HG03066 (cell line): ENCODE measurements around the gene ITPRIPL1.
A peak's percentile ranks its signal among the peaks of the same experiment; 100 is the strongest.
"Not testable (repeated sequence)": the region's sequence is repeated elsewhere in the genome, so short reads cannot be mapped to it uniquely, and the experiment has no call there.

Source experiments
- ATAC-seq: cut with Tn5 transposase; IDR thresholded peaks from one replicate; pipeline ENCODE4 v1.9.1; 2021; ENCODE audit warnings: low read depth; ENCODE audit not compliant: unreplicated experiment

Gene ITPRIPL1, protein sequence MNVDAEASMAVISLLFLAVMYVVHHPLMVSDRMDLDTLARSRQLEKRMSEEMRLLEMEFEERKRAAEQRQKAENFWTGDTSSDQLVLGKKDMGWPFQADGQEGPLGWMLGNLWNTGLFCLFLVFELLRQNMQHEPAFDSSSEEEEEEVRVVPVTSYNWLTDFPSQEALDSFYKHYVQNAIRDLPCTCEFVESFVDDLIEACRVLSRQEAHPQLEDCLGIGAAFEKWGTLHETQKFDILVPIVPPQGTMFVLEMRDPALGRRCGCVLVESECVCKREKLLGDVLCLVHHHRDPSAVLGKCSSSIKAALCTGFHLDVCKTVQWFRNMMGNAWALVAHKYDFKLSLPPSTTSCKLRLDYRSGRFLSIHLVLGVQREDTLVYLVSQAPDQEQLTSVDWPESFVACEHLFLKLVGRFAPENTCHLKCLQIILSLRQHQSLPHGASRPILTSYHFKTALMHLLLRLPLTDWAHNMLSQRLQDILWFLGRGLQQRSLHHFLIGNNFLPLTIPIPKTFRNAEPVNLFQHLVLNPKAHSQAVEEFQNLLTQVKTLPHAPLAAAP

DNA sequence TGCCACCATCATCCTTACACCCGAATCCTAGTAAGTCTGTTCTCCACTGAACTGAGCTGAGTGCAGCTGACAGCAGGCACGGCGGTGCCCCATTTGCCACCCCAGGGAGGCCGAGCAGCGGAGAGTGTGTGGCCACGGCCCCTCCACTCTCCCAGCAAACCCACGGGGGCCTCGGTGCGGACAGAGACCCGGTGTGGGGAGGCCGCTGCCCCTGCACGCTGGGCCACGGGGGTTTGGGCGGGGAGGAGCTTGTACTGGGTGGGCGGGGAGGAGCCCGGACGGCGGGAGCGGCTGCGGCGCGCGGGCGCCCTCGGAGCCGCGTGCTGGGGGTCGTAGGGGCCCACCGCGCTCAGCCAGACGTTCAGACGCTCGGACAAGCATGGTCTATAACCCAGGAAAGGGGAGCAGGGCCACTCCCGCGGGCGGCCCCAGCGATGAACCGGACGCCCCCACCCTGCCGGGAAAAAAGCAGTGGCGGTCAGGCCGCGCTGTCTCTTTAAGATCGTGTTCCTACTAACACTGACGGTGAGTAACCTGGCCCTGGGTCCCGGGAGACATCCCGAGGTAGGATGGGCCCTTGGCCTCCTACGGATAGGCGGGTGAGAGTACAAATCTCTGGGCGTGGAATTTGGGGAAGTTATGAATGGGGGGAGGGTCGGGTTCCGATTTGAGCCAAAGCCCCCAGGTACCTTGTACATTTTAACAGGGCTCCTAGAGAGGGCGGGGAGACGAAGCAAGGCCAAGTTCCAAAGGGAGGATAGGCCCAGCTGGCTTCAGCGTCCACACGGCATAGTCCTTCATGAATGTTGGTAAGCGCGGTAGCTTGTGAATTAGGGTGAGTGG lies at the start of gene ITPRIPL1:
ITPRIPL1 (plus strand) TSS at position 277 of the 843 bp plus-strand sequence; CDS start at position 800, 523 bp downstream.
- ATAC-seq = no peak

DNA sequence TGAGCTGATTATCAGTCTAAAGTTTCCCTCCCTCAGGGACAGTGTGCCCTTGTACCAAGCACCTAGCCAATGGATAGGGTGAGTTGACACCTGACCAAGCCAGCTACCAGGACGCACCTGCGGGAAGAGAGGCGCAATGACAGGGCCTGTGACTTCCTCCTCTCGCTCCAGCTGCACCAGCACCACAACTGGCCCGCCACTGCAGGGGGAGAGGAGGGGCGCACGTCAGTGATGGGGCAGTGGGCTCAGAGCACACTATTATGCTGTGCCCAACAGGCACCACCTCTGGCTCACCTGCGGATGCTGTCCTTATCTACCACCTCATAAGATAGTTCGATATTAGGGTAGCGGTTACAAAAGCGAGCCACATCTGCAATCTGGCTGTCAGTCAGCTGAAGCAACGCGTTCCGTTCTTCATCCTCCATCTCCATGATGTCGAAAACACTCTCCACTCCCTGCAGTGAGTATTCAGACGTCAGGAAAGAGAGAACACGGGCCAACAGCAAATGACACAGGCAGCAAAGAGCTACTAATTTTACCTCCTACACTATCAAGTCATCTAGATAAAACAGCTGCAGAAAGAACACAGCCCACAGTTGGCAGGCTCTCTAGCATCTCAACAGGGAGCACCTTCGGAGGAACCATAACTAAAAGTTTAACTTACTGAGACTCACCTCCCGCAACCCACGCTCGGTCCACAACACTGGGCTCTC lies 48.2 kb upstream of the ITPRIPL1 start:
- no peak for ATAC-seq

DNA sequence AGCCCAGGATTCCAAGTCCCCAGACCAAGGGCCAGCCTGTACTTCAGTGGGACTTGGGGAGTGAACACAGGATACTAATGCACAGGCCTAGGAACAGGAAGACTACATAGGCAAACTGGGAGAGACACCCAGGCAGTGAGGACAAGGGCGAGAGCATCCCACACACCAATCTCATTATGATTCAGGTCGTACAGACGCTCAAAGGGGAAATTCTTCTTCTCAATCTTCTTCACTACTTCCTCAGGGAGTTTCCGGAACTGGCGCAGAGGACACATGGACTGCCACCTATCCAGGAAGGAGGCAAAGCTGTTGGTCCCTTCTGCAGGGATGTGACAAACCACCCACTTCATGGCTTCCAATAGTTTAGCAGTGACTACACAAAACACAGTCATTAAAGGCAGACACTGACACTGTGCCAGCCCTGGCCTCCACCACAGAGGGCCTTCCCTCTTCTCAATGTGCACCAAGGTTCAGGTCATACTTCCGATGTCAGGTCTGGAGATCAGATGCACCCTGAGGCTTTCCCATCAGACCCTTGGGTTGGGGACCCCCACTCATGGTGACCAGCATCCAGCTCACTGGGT lies 37.8 kb upstream of the ITPRIPL1 start:
- no peak for ATAC-seq

DNA sequence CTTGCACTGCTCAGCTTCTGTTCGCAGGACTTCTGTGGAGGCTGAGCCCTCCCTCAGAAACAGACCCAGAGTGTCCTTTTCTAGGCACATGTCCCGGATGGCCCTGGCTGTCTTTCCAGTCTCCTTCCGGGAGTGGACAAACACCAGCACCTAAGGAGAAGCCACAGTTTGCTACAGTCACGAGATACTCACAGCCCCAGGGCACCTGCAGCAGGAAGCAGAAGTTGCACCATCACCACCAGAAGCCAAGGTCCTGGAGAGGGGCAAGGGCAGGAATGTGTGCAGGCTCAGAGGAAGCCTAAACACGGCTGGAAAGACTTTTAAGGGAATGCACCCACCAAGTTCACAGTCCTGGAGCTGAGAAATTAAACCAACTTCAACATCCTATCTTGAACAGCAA lies 33.4 kb upstream of the ITPRIPL1 start:
- ATAC-seq = no peak

DNA sequence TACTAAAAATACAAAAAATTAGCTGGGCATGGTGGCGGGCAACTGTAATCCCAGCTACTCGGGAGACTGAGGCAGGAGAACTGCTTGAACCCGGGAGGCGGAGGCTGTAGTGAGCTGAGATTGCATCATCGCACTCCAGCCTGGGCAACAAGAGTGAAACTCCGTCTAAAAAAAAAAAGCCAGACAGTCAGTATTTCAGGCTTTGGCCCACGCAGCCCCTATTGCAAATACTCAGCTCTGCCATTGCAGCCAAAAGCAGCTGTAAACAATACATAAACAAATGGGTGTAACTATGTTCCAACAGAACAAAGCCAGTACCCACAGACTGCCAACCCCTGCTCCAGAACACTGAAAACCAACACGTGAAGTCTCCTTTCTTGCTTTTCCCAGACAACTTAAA lies 30.8 kb upstream of the ITPRIPL1 start:
- ATAC-seq = not testable (repeated sequence)

DNA sequence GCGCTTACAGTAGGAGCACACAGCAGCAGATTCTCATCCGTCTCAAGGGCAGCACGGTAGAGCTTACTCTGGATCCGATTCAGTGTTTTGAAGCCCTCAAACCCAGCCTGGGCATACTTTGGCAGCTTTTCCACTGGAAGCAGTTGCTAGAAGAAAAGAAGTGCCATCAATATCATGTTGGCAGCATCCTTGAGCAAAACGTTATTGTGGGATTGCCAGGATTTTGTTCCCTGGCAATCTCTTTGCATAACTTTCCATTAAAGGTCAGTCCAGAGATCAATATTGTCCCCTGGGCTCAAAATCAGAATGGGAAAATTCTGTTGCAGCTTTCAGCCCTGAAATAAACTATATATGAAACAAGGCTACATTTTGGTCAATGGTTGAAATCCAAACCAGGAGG lies 28.2 kb upstream of the ITPRIPL1 start:
- ATAC-seq = no peak

DNA sequence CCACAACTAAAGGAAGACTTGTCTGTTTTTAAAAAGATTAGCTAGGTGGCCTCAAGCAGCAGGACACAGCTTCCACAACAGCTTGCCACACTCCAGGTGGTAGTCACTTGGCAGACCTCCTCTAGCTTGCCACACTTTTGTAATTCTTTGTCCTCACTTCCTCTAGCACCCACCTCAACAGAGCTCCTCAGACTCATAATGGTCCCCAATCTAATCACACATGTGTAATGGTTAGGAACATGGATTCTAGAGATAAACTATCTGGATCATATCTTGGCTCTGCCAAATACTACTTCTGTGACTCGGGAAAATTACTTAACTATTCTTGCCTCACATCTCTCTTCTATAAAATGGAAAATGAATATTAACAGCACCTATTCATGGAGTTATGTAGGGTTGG lies 23.3 kb upstream of the ITPRIPL1 start:
- no peak for ATAC-seq

DNA sequence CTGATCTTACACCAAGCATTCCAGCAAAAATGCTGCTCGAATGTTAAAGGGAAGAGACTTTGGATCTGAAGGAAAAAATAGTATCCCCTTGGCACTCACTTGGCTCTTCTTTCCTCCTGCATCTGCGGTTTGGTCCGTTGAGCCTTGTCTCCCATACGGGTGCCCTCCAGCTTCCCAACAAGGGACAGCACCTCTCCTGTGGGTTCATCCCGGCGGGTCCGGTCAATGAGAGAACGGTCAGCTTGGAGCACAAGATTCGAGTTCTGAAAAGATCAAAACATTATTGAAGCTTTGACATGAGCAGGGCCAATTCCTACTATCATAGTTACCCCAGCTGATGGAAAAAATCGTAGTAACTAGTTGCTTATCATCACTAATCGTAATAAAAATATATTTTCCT lies 20.5 kb upstream of the ITPRIPL1 start:
- no peak for ATAC-seq

DNA sequence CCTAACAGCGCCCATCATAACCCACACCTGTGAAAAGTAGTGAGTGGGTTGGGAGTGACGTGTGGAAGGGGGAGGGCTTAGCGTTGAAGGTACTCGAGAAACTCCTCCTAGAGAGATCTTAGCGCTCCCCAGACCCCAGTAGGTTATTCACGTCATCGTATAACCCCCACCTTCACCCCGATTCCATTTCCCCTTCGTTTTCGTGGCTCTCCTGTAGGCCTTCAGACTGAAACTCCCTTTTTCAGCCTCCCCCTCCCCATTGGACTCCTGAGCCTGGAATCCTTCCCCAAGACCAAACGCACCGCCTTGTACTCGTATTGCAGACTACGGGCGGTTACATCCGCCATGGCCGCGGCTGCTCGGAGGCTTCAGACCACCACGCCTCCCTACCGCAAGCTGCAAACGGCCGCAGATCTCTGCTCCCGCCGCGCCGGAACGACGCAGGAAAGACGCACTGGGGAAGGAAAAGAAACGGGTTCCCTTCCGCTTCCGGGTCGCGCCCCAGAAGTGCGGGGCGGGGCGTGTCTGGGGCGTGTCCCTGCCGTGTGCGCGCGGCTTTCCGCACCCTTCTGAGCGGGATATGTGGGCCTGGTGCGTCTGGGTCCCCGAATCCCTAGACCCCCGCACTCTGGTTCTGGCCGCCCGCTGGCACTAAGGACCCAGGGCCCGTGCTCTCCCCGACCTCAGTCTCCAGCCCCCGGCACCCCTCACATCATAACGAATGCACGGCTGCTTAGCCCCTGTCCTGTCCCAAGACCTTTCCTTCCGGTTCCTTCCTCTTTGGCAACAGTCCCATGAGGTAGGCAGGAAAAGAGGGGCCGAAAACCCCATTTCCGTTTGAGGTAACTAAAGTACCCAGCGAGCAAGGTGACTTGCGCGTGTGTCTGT lies 19.8 kb upstream of the ITPRIPL1 start, which contains the start of gene SNRNP200:
SNRNP200 (minus strand) TSS at position 456 of the 888 bp plus-strand sequence; CDS start at position 347, 109 bp downstream.
- peak; percentile 87 for ATAC-seq

DNA sequence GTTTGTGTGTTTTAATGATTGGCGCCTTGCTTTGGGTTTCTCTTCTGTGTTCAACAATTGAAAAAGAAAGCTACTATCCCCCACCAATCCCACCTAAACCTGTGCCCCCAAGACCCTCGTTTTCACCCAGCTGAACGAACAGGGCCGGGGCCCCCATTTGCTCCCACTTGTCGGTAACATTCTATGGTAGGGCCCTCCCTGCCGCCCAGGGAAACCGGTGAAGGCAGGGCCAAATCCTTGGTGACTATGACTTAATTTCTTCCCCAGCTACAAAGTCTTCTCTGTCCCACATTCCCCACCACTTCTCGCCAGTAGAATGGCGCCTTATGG lies 19.2 kb upstream of the ITPRIPL1 start:
- ATAC-seq = no peak

DNA sequence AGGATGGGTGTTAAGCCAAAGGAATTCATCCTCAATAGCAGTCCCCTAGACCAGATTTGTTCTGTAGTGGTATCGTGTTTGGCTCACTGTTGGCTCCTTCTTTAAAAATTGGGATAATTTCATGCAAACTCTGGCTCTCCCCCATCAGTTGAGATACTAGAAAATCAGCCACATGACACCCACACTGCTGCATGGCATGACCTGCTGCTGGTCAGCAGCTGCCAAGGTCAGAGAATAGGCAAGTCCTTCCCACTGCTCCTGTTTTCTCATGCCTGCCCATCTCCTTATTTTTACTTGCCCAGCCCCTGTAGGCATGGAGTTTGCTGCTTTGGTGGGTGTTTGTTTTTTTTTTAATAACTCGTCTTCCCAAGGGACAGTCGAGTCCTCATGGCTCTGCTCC lies 18.7 kb upstream of the ITPRIPL1 start:
- no peak for ATAC-seq

DNA sequence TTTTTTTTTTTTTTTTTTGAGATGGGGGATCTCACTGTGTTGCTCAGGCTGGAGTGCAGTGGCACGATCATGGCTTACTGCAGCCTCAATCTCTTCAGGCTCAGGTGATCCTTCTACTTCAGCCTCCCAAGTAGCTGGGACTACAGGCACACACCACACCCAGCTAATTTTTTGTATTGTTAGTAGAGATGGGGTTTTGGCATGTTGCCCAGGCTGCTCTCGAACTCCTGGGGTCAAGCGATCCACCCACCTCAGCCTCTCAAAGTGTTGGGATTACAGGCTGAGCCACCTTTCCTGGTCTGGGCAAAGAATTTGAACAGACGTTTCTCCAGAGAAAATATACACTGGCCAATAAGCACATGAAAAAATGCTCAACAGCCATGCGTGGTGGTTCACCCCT lies 16.9 kb upstream of the ITPRIPL1 start:
- no peak for ATAC-seq

DNA sequence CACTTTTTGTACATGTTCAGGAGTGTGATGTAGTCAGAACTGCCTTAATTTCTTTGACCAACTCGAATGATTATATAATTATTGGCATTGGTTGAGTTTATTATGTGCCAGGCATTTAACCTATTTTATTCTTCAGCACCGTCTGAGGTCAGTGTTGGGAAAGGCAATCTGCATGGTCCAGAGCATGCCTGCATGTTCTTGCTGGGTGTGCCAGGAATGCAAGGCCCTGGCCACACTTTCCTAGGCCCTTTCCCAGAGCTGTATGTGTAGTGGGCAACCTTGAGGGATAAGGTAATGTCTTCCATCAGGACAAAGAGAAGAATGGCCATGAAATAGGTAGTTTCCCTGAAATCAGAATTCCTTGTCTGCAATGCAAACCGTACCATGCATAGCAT lies 10.1 kb upstream of the ITPRIPL1 start:
- ATAC-seq = no peak

DNA sequence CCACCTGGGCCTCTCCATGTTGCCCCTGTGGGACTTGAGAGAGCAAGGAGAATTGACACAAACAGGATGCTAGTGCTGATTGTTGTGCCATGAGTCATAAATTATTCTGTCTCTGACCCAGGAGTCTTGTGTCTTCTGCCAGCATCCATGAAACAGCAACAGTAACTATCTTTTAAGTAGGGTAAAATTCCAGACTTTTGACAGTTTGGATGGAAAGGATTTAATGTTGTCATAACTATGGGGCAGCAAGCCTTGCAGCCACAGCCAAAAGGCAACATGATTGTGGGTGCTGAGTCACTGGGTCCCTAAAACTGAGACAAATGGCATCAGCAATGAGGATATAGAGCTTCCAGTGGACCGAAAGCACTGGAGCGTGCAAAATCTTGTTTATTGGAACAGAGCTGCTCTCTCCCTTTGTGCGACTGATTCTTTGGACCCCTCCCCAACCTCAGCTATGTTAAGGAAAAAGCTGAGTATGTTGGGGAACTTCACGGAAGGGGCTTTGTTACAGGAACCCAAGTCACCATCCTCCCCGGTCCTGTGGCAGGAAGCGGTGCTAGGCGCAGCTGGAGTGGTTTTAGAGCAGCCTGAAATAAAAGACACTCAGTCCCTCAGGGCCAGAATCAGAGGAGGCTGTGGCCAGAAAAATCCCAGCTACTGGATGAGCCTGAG lies 9.6 kb upstream of the ITPRIPL1 start:
- no peak for ATAC-seq

DNA sequence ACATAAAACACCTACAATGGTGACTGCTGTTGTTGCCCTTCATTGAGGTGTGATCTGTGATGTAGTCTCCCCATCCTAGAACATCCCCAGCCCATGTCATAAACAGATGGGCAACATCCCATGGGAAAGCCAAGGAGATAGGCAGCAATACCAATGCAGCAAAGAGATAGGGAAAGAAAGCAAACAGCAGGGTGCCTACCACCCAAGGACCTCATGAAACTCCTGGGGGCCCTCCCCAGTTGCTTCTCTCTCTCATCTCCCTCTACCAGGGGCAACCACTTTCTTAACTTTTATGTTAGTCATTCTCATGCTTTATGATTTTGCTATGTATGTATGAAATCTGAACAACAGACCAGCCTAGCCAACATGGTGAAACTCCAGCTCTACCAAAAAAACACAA lies 8.1 kb upstream of the ITPRIPL1 start:
- no peak for ATAC-seq

DNA sequence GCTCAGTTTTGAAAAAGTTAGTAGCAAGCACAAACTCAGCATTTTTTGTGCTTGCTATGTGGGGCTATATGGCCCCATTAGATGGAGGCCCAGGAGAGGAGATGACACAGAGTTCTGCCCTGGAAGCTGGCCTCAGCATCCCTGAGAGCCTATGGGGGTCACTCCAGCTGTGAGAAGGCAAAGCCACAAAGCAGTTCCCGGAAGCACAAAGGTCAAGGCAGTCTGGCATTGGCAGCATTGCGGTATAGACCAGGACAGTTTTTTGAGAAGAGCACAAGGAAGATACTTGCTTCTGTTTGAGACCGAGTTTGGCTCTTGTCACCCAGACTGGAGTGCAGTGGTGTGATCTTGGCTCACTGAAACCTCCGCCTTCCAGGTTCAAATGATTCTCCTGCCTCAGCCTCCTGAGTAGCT lies 7.5 kb upstream of the ITPRIPL1 start:
- ATAC-seq = no peak

DNA sequence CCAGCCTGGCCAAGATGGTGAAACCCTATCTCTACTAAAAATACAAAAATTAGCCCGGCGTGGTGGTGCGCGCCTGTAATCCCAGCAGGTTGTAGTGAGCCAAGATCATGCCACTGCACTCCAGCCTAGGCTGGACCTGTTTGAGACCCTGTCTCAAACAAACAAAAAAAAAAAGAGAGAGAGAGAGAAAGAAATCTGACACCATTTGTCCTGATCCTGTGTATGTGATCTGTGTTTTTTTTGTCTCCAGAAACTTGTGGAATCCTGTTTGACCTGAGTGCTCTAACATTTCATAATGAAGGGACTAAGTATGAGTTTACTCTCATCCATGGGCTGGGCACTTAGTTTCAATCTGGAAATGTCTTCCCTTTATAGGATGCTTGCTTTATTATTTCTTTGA lies 6.4 kb upstream of the ITPRIPL1 start:
- ATAC-seq = no peak

DNA sequence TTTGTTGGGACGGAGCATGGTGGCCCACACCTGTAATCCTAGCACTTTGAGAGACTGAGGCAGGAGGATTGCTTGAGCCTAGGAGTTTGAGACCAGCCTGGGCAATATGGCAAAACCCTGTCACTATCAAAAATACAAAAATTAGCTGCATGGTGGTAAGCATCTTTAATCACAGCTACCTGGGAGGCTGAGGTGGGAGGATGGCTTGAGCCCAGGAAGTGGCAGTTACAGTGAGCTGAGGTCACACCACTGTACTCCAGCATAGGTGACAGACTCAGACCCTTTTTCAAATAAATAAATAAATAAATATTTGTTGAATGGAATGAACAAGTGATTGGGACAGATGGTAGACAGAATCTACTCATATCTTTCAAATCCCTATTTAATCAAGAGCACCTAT lies 5.7 kb upstream of the ITPRIPL1 start:
- ATAC-seq = no peak

DNA sequence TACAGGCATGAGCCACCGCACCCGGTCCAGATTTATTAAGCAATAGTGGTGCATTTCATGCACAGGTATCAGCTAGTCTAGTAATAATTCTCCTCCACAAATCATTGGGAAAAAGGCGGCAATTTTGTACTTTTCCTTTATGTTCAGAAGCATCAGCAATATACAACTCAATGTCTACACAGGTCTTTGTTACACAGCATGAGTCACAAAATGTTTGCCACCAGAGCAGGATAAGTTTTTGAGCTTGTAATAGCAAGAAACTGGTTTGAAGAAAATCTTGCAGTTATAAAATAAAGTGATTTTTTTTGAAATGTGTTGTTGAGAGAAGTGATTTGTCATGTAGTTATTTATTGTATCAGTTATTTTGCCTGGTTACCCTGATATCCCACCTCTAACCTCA lies 4.8 kb upstream of the ITPRIPL1 start:
- ATAC-seq = no peak
